Occipital lobe (tissue), 2 donors: ENCODE measurements around the gene DDI2. TPM values are rescaled to one million over a fixed set of nuclear protein-coding genes. Genes with fewer than 3 reads are reported as not detected.
A peak's percentile ranks its signal among the peaks of the same experiment; 100 is the strongest.
"Not testable (repeated sequence)": the region's sequence is repeated elsewhere in the genome, so short reads cannot be mapped to it uniquely, and the experiment has no call there.

Experiments used
- DNase-seq: peaks from one replicate; lab custom pipeline; 2025; lab: John Stamatoyannopoulos, UW
- total RNA-seq: library from RNA; depleted of rRNA; stranded (reverse); fragments of >200 nt; gene quantifications from one replicate; pipeline ENCODE4 v1.2.3, GENCODE V29; 2014

Gene DDI2
- total RNA-seq = 20.9 TPM

- peak; percentile 95 for DNase-seq
Observed at GRCh38 chr1:15617173-15618076, at the start of gene DDI2. DDI2 (plus strand) TSS chr1:15617458; CDS start chr1:15617671, 213 bp downstream.

GRCh38 chr1:15568387-15569073, 48.7 kb upstream of the DDI2 start:
- no peak for DNase-seq

- DNase-seq = no peak
Observed at GRCh38 chr1:15570861-15571260, 46.4 kb upstream of the DDI2 start.

- DNase-seq = no peak
Observed at GRCh38 chr1:15571266-15571665, 46.0 kb upstream of the DDI2 start.

- DNase-seq = no peak
Observed at GRCh38 chr1:15573477-15573876, 43.8 kb upstream of the DDI2 start.

GRCh38 chr1:15574741-15575140, 42.5 kb upstream of the DDI2 start:
- no peak for DNase-seq

GRCh38 chr1:15575549-15576150, 41.6 kb upstream of the DDI2 start:
- no peak for DNase-seq

GRCh38 chr1:15577691-15578090, 39.6 kb upstream of the DDI2 start:
- DNase-seq = no peak

GRCh38 chr1:15578921-15579682, 38.2 kb upstream of the DDI2 start:
- DNase-seq = no peak

- no peak for DNase-seq
Observed at GRCh38 chr1:15579683-15580047, 37.6 kb upstream of the DDI2 start.

GRCh38 chr1:15583016-15583706, 34.1 kb upstream of the DDI2 start:
- no peak for DNase-seq

- DNase-seq = no peak
Observed at GRCh38 chr1:15584489-15585363, 32.5 kb upstream of the DDI2 start, which contains the start of gene AGMAT. AGMAT (minus strand) TSS chr1:15585051; CDS start chr1:15584967, 84 bp downstream.

- no peak for DNase-seq
Observed at GRCh38 chr1:15592285-15592684, 25.0 kb upstream of the DDI2 start.

GRCh38 chr1:15595809-15596617, 21.2 kb upstream of the DDI2 start:
- DNase-seq = no peak

GRCh38 chr1:15598436-15598835, 18.8 kb upstream of the DDI2 start:
- no peak for DNase-seq

- DNase-seq = peak; percentile 94
Observed at GRCh38 chr1:15603050-15603965, 13.9 kb upstream of the DDI2 start.

GRCh38 chr1:15603966-15604282, 13.3 kb upstream of the DDI2 start:
- not testable (repeated sequence) for DNase-seq

- DNase-seq = not testable (repeated sequence)
Observed at GRCh38 chr1:15604400-15604799, 12.9 kb upstream of the DDI2 start.
